ACHN (cell line): ENCODE results near the gene AMH.

ENCODE experiments used
- DNase-seq: peaks from one replicate; pipeline ENCODE4 v3.0.0-alpha.2; 2015
- in situ Hi-C: cut with HindIII; loops from 2 replicates; pipeline ENCODE4 v1.10.0; 2017; ENCODE audit warnings: low sequenced_read_pairs, low pct_ligation_motif_present, low pct_unique_long_range_greater_than_20kb

The AMH gene

GRCh38 chr19:2230807-2231533, 18.2 kb upstream of the AMH start:
- in situ Hi-C loops, result loop anchor here (25.0 kb wide), 1 partner anchor 181 kb away; no protein-coding TSS in a partner anchor
- no peak for DNase-seq

- no peak for DNase-seq
- in situ Hi-C loops, result loop anchor here (25.0 kb wide), 1 partner anchor 181 kb away; no protein-coding TSS in a partner anchor
Measured at GRCh38 chr19:2231621-2232221, 17.4 kb upstream of the AMH start.

GRCh38 chr19:2232286-2233151, 16.6 kb upstream of the AMH start:
- DNase-seq, result no peak
- in situ Hi-C loops, result loop anchor here (25.0 kb wide), 1 partner anchor 180 kb away; no protein-coding TSS in a partner anchor

GRCh38 chr19:2233601-2234280, 15.4 kb upstream of the AMH start:
- DNase-seq, result no peak
- in situ Hi-C loops, result loop anchor here (25.0 kb wide), 1 partner anchor 179 kb away; no protein-coding TSS in a partner anchor

GRCh38 chr19:2234996-2235380, 14.1 kb upstream of the AMH start:
- DNase-seq, result no peak
- in situ Hi-C loops, result loop anchor here (25.0 kb wide), 1 partner anchor 177 kb away; no protein-coding TSS in a partner anchor

- in situ Hi-C loops, result loop anchor here (25.0 kb wide), 1 partner anchor 177 kb away; no protein-coding TSS in a partner anchor
- DNase-seq, result no peak
Measured at GRCh38 chr19:2235381-2236063, 13.6 kb upstream of the AMH start.

GRCh38 chr19:2236064-2236313, 13.1 kb upstream of the AMH start:
- in situ Hi-C loops, result loop anchor here (25.0 kb wide), 1 partner anchor 176 kb away; no protein-coding TSS in a partner anchor

GRCh38 chr19:2236314-2237050, 12.6 kb upstream of the AMH start, which contains the start of the genes PLEKHJ1 and SF3A2:
TSS of gene PLEKHJ1 (minus strand) at chr19:2236329. CDS start at chr19:2236248, 81 bp downstream.
TSS of gene SF3A2 (plus strand) at chr19:2236824. CDS start at chr19:2243419, 6,595 bp downstream.
- in situ Hi-C loops, result loop anchor here (25.0 kb wide), 1 partner anchor 176 kb away; no protein-coding TSS in a partner anchor
- peak; percentile 94 for DNase-seq

More at GRCh38 chr19:2236064-2236313, 13.1 kb upstream of the AMH start:
- DNase-seq, result no peak

- DNase-seq, result no peak
- in situ Hi-C loops, result loop anchor here (25.0 kb wide), 1 partner anchor 175 kb away; no protein-coding TSS in a partner anchor
Measured at GRCh38 chr19:2237051-2237868, 11.9 kb upstream of the AMH start.

GRCh38 chr19:2237869-2238153, 11.3 kb upstream of the AMH start:
- no peak for DNase-seq
- in situ Hi-C loops, result loop anchor here (25.0 kb wide), 1 partner anchor 174 kb away; no protein-coding TSS in a partner anchor

- in situ Hi-C loops, result loop anchor here (25.0 kb wide), 1 partner anchor 173 kb away; no protein-coding TSS in a partner anchor
- no peak for DNase-seq
Measured at GRCh38 chr19:2239173-2239572, 9.9 kb upstream of the AMH start.

GRCh38 chr19:2239771-2240770, 9.1 kb upstream of the AMH start:
- DNase-seq, result no peak
- in situ Hi-C loops, result loop anchor here (25.0 kb wide), 1 partner anchor 172 kb away; no protein-coding TSS in a partner anchor

- DNase-seq, result no peak
Measured at GRCh38 chr19:2240881-2241760, 8.0 kb upstream of the AMH start.

GRCh38 chr19:2242092-2242537, 7.0 kb upstream of the AMH start:
- DNase-seq, result no peak
- in situ Hi-C loops, result loop anchor here (25.0 kb wide), 1 partner anchor 170 kb away; no protein-coding TSS in a partner anchor

More at GRCh38 chr19:2240881-2241760, 8.0 kb upstream of the AMH start:
- in situ Hi-C loops, result loop anchor here (25.0 kb wide), 1 partner anchor 171 kb away; no protein-coding TSS in a partner anchor
